GM12878 (cell line): ENCODE measurements around the gene KIF21B.

ENCODE experiments used
- CBFB ChIP-seq: IDR thresholded peaks from 2 replicates; pipeline ENCODE4 v1.6.1; 2016; ENCODE audit warnings: antibody characterized with exemption, low read depth
- CTCF ChIP-seq, 3 experiments: IDR thresholded peaks in 2 of 3; conservative IDR thresholded peaks in 1 of 3; 2 replicates each; pipeline ENCODE4 v1.5.1; 2011; ENCODE audit warnings: low read depth in 3 of 3, low read length in 3 of 3, mild to moderate bottlenecking in 3 of 3, control low read depth in 2 of 3, moderate library complexity in 2 of 3, inconsistent platforms in 1 of 3, mixed read lengths in 1 of 3; ENCODE audit not compliant: control insufficient read depth in 2 of 3, insufficient read depth in 1 of 3; ENCODE audit errors: extremely low read depth in 1 of 3
- EGR1 ChIP-seq, 2 experiments: IDR thresholded peaks; 1 replicate in 1 of 2; 2 replicates in 1 of 2; pipeline ENCODE4 v1.6.1; 2011 to 2012; ENCODE audit warnings: low read depth in 2 of 2, low read length in 2 of 2, borderline replicate concordance in 1 of 2, mild to moderate bottlenecking in 1 of 2, moderate library complexity in 1 of 2
- EP300 ChIP-seq, 2 experiments: fragments of 150-350 bp in 1 of 2; IDR thresholded peaks; 2 replicates each; pipeline ENCODE4 v1.6.1; 2011 to 2012; ENCODE audit warnings: low read depth in 2 of 2, low read length in 2 of 2, borderline replicate concordance in 1 of 2, improper control_type of control experiment in 1 of 2, inconsistent platforms in 1 of 2; ENCODE audit not compliant: control insufficient read depth in 1 of 2
- NRF1 ChIP-seq: conservative IDR thresholded peaks from 2 replicates; pipeline ENCODE4 v1.6.1; 2011; ENCODE audit warnings: mild to moderate bottlenecking, low read depth, low read length, improper control_type of control experiment
- POLR2AphosphoS5 ChIP-seq: IDR thresholded peaks from 2 replicates; pipeline ENCODE4 v1.6.1; 2011; ENCODE audit warnings: mild to moderate bottlenecking, low read length, inconsistent platforms
- SMARCA5 ChIP-seq: fragments of 450-650 bp; IDR thresholded peaks from 2 replicates; pipeline ENCODE4 v1.6.1; 2017; ENCODE audit warnings: mild to moderate bottlenecking
- SRF ChIP-seq, 2 experiments: IDR thresholded peaks; 2 replicates each; pipeline ENCODE4 v1.6.1; 2011; ENCODE audit warnings: low read depth in 2 of 2, low read length in 2 of 2, mild to moderate bottlenecking in 1 of 2, moderate library complexity in 1 of 2
- USF2 ChIP-seq: IDR thresholded peaks from 2 replicates; pipeline ENCODE4 v1.6.1; 2011; ENCODE audit warnings: low read depth, low read length, improper control_type of control experiment, borderline replicate concordance
- ZBED1 ChIP-seq: IDR thresholded peaks from 2 replicates; pipeline ENCODE4 v1.6.1; 2016; ENCODE audit warnings: borderline replicate concordance
- TF ChIP-seq, protein P1 (sequence below): IDR thresholded peaks from 2 replicates; pipeline ENCODE4 v1.6.1; 2011; ENCODE audit warnings: mild to moderate bottlenecking, low read depth, low read length, moderate library complexity; ENCODE audit not compliant: insufficient replicate concordance
- TF ChIP-seq, protein P2 (sequence below): fragments of 450-650 bp; IDR thresholded peaks from 2 replicates; pipeline ENCODE4 v1.6.1; 2014; ENCODE audit warnings: mild to moderate bottlenecking

- TF ChIP-seq ZBED1 = no peak
- TF ChIP-seq, protein P1, sequence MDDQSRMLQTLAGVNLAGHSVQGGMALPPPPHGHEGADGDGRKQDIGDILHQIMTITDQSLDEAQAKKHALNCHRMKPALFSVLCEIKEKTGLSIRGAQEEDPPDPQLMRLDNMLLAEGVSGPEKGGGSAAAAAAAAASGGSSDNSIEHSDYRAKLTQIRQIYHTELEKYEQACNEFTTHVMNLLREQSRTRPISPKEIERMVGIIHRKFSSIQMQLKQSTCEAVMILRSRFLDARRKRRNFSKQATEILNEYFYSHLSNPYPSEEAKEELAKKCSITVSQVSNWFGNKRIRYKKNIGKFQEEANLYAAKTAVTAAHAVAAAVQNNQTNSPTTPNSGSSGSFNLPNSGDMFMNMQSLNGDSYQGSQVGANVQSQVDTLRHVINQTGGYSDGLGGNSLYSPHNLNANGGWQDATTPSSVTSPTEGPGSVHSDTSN = no peak
- TF ChIP-seq SMARCA5 = no peak
- no peak for TF ChIP-seq CTCF (IDR thresholded peaks at IDR 0.05 in 2 of 3, conservative IDR thresholded peaks at IDR 0.05 in 1 of 3; ENCODE audit: control insufficient read depth in 2 of 3, extremely low read depth in 1 of 3, insufficient read depth in 1 of 3, low read depth in 3 of 3, low read length in 3 of 3)
- TF ChIP-seq POLR2AphosphoS5 = no peak
- TF ChIP-seq NRF1 = no peak
- TF ChIP-seq, protein P2, sequence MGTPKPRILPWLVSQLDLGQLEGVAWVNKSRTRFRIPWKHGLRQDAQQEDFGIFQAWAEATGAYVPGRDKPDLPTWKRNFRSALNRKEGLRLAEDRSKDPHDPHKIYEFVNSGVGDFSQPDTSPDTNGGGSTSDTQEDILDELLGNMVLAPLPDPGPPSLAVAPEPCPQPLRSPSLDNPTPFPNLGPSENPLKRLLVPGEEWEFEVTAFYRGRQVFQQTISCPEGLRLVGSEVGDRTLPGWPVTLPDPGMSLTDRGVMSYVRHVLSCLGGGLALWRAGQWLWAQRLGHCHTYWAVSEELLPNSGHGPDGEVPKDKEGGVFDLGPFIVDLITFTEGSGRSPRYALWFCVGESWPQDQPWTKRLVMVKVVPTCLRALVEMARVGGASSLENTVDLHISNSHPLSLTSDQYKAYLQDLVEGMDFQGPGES = no peak
- TF ChIP-seq EP300 (IDR thresholded peaks at IDR 0.05; ENCODE audit: borderline replicate concordance in 1 of 2, control insufficient read depth in 1 of 2, low read depth in 2 of 2, low read length in 2 of 2) = no peak
- no peak for TF ChIP-seq USF2
- no peak for TF ChIP-seq CBFB
- TF ChIP-seq EGR1 (IDR thresholded peaks at IDR 0.05; ENCODE audit: borderline replicate concordance in 1 of 2, low read depth in 2 of 2, low read length in 2 of 2) = no peak
- no peak for TF ChIP-seq SRF (IDR thresholded peaks at IDR 0.05; ENCODE audit: low read depth in 2 of 2, low read length in 2 of 2)
Observed at GRCh38 chr1:201002510-201002909, 21.0 kb downstream of the KIF21B start.
